Upper lobe of right lung (tissue), 1 donor: ENCODE data around the gene CXorf38. TPM values are rescaled to one million over a fixed set of nuclear protein-coding genes. Genes with fewer than 3 reads are reported as not detected.

ENCODE experiments used
- ATAC-seq: fragments of 200-7000 bp; cut with Tn5 transposase; one replicate; pipeline ENCODE4 v1.9.1; 2020; ENCODE audit warnings: mild to moderate bottlenecking, moderate library complexity
- DNase-seq: peaks from one replicate; pipeline ENCODE4 v3.0.0-alpha.2; 2020
- H3K27ac ChIP-seq: fragments of 200-600 bp; one replicate; pipeline ENCODE4 v1.8.0; 2022
- H3K27me3 ChIP-seq: fragments of 200-600 bp; one replicate; pipeline ENCODE4 v1.8.0; 2022; ENCODE audit warnings: mild to moderate bottlenecking
- H3K36me3 ChIP-seq: fragments of 200-600 bp; one replicate; pipeline ENCODE4 v1.8.0; 2022
- H3K4me1 ChIP-seq: fragments of 200-600 bp; one replicate; pipeline ENCODE4 v1.8.0; 2022
- H3K4me3 ChIP-seq: fragments of 200-600 bp; one replicate; pipeline ENCODE4 v1.8.0; 2022; ENCODE audit warnings: mild to moderate bottlenecking
- H3K9me3 ChIP-seq: fragments of 200-600 bp; one replicate; pipeline ENCODE4 v1.8.0; 2022
- CTCF ChIP-seq: fragments of 200-600 bp; IDR thresholded peaks from one replicate; pipeline ENCODE4 v1.8.0; 2022; ENCODE audit warnings: antibody characterized with exemption
- intact Hi-C: fragments of 100-400 bp; cut with DNase I; formaldehyde crosslinking; loops from one replicate; pipeline ENCODE4 v1.11.0; 2022
- total RNA-seq: library from RNA; stranded (reverse); fragmentation: NEBNext Ultra II Directional; extraction: Animal tissue kit (Norgen Biotek cat#: 25700); gene quantifications from one replicate; pipeline ENCODE4 v1.2.1, GENCODE V29; 2021
- donor health status: DM: no; HTN: yes; CAD: no; lungs with severe emphysema.

Gene CXorf38
- total RNA-seq, 1 donor from 2014 or later = 14.1 TPM

- H3K4me3 ChIP-seq = no peak overlapping the region
- no peak for TF ChIP-seq CTCF
- peaks cover 50% of the 10 kb centered on the region for H3K36me3 ChIP-seq
- H3K27me3 ChIP-seq = no peaks in the 10 kb centered on the region
- H3K4me1 ChIP-seq = peaks cover 4% of the 10 kb centered on the region
- no peaks in the 10 kb centered on the region for H3K9me3 ChIP-seq
- intact Hi-C loops = no loop called here
- ATAC-seq (no peak), DNase-seq (no peak)
- no peak overlapping the region for H3K27ac ChIP-seq
Measured at GRCh38 chrX:40661489-40661888, 14.1 kb upstream of the CXorf38 start.

GRCh38 chrX:40660381-40660780, 13.0 kb upstream of the CXorf38 start:
- Histone ChIP-seq H3K27ac (no peak overlapping the region), H3K4me1 (peaks cover 4% of the 10 kb centered on the region), H3K9me3 (no peaks in the 10 kb centered on the region), H3K36me3 (peaks cover 43% of the 10 kb centered on the region), H3K27me3 (no peaks in the 10 kb centered on the region), H3K4me3 (no peak overlapping the region)
- no peak for TF ChIP-seq CTCF
- DNase-seq = no peak
- intact Hi-C loops = no loop called here
- no peak for ATAC-seq

- intact Hi-C loops = no loop called here
- Histone ChIP-seq H3K4me1 (no peaks in the 10 kb centered on the region), H3K27me3 (no peaks in the 10 kb centered on the region), H3K4me3 (no peak overlapping the region), H3K36me3 (peaks cover 24% of the 10 kb centered on the region), H3K9me3 (no peaks in the 10 kb centered on the region), H3K27ac (no peak overlapping the region)
- DNase-seq (no peak), ATAC-seq (no peak)
- TF ChIP-seq CTCF = no peak
Measured at GRCh38 chrX:40653535-40653934, 6.2 kb upstream of the CXorf38 start.

GRCh38 chrX:40652664-40653063, 5.3 kb upstream of the CXorf38 start:
- Histone ChIP-seq H3K27ac (no peak overlapping the region), H3K27me3 (no peaks in the 10 kb centered on the region), H3K4me1 (no peaks in the 10 kb centered on the region), H3K4me3 (no peak overlapping the region), H3K36me3 (peaks cover 24% of the 10 kb centered on the region), H3K9me3 (no peaks in the 10 kb centered on the region)
- DNase-seq (no peak), ATAC-seq (no peak)
- TF ChIP-seq CTCF = no peak
- intact Hi-C loops = no loop called here

GRCh38 chrX:40651620-40652223, 4.4 kb upstream of the CXorf38 start:
- Histone ChIP-seq H3K9me3 (no peaks in the 10 kb centered on the region), H3K4me1 (no peaks in the 10 kb centered on the region), H3K4me3 (no peak overlapping the region), H3K27me3 (no peaks in the 10 kb centered on the region), H3K27ac (no peak overlapping the region), H3K36me3 (peaks cover 16% of the 10 kb centered on the region)
- DNase-seq = no peak
- intact Hi-C loops = no loop called here
- ATAC-seq = peak; percentile 46
- TF ChIP-seq CTCF = peak; percentile 69
